IMR-90 (cell line): ENCODE data around the gene EXOSC1. TPM values are rescaled to one million over a fixed set of nuclear protein-coding genes. Genes with fewer than 3 reads are reported as not detected.
A peak's percentile ranks its signal among the peaks of the same experiment; 100 is the strongest.

Source experiments
- ATAC-seq: fragments of 200-7000 bp; cut with Tn5 transposase; 2 replicates; pipeline ENCODE4 v1.9.1; 2020; ENCODE audit warnings: low read depth, mild to moderate bottlenecking, moderate library complexity
- BruUV-seq: library from RNA; stranded (reverse); fragments of 400-500 nt; replicated peaks from 2 replicates; lab custom pipeline; 2021; lab: Mats Ljungman, UMichigan
- CTCF ChIA-PET: fragments of 300-600 bp; formaldehyde crosslinking; extraction: SDS; loops from one replicate; lab custom pipeline; 2021; ENCODE audit warnings: antibody characterized with exemption; lab: Yijun Ruan, JAX
- POLR2A ChIA-PET: fragments of 300-600 bp; sonication (Branson Sonifier 250); formaldehyde crosslinking; loops from one replicate; lab custom pipeline; 2022; ENCODE audit warnings: antibody characterized with exemption; ENCODE audit not compliant: unreplicated experiment; lab: Charles Lee
- DNase-seq: peaks from one replicate; pipeline ENCODE4 v3.0.0; 2013
- H2AFZ ChIP-seq: replicated peaks from 2 replicates; pipeline ENCODE3; 2013; ENCODE audit warnings: low read length, mild to moderate bottlenecking; ENCODE audit not compliant: poor library complexity
- H2AK5ac ChIP-seq: 2 replicates; pipeline ENCODE4 v1.6.1; 2013; ENCODE audit warnings: low read depth, low read length, inconsistent platforms
- H2AK9ac ChIP-seq: replicated peaks from 2 replicates; pipeline ENCODE3; 2013; ENCODE audit warnings: mild to moderate bottlenecking, low read depth, low read length, moderate library complexity; ENCODE audit not compliant: poor library complexity
- H2BK120ac ChIP-seq: 2 replicates; pipeline ENCODE4 v1.6.1; 2013; ENCODE audit warnings: low read depth, low read length, inconsistent platforms
- H2BK15ac ChIP-seq: 3 replicates; pipeline ENCODE4 v1.6.1; 2013; ENCODE audit warnings: low read depth, low read length, inconsistent platforms
- H2BK20ac ChIP-seq: 2 replicates; pipeline ENCODE4 v1.6.1; 2013; ENCODE audit warnings: low read depth, mild to moderate bottlenecking, inconsistent platforms, low read length, moderate library complexity
- H2BK5ac ChIP-seq: 2 replicates; pipeline ENCODE4 v1.6.1; 2013; ENCODE audit warnings: mild to moderate bottlenecking, low read depth, low read length, inconsistent platforms; ENCODE audit not compliant: poor library complexity, severe bottlenecking
- H3K14ac ChIP-seq: replicated peaks from 2 replicates; pipeline ENCODE4 v1.6.1; 2013; ENCODE audit warnings: low read depth, low read length, inconsistent platforms
- H3K18ac ChIP-seq: 2 replicates; pipeline ENCODE4 v1.6.1; 2013; ENCODE audit warnings: low read depth, low read length, control low read depth
- H3K23ac ChIP-seq: 2 replicates; pipeline ENCODE4 v1.6.1; 2013; ENCODE audit warnings: low read depth, low read length, inconsistent platforms
- H3K27ac ChIP-seq: 2 replicates; pipeline ENCODE4 v1.5.1; 2013; ENCODE audit warnings: mild to moderate bottlenecking, control low read depth, low read length; ENCODE audit not compliant: insufficient read depth
- H3K27me3 ChIP-seq: 2 replicates; pipeline ENCODE4 v1.6.1; 2013; ENCODE audit warnings: low read length; ENCODE audit not compliant: control insufficient read depth, insufficient read depth
- H3K36me3 ChIP-seq: 2 replicates; pipeline ENCODE4 v1.6.1; 2013; ENCODE audit warnings: low read length, mixed read lengths; ENCODE audit not compliant: control insufficient read depth, insufficient read depth
- H3K4ac ChIP-seq: 2 replicates; pipeline ENCODE4 v1.6.1; 2013; ENCODE audit warnings: low read depth, low read length, inconsistent platforms
- H3K4me1 ChIP-seq: 2 replicates; pipeline ENCODE4 v1.6.1; 2013; ENCODE audit warnings: low read length, mixed read lengths; ENCODE audit not compliant: control insufficient read depth, insufficient read depth
- H3K4me2 ChIP-seq: 2 replicates; pipeline ENCODE4 v1.6.1; 2013; ENCODE audit warnings: low read depth, mild to moderate bottlenecking, control low read depth, low read length, moderate library complexity
- H3K4me3 ChIP-seq: 2 replicates; pipeline ENCODE4 v1.5.1; 2013; ENCODE audit warnings: low read depth, mild to moderate bottlenecking, control low read depth, low read length, moderate library complexity; ENCODE audit not compliant: insufficient read depth
- H3K56ac ChIP-seq: 2 replicates; pipeline ENCODE4 v1.6.1; 2013; ENCODE audit warnings: low read length, inconsistent platforms; ENCODE audit not compliant: insufficient read depth; ENCODE audit errors: extremely low read depth
- H3K79me1 ChIP-seq, 2 experiments: 2 replicates each; pipeline ENCODE4 v1.6.1; 2013; ENCODE audit warnings: low read length in 2 of 2, inconsistent platforms in 1 of 2, low read depth in 1 of 2
- H3K9ac ChIP-seq: 2 replicates; pipeline ENCODE4 v1.6.1; 2013; ENCODE audit warnings: low read depth, low read length, control low read depth
- H3K9me1 ChIP-seq: 2 replicates; pipeline ENCODE4 v1.6.1; 2013; ENCODE audit warnings: low read length, inconsistent platforms; ENCODE audit not compliant: insufficient read depth
- H3K9me3 ChIP-seq: 2 replicates; pipeline ENCODE4 v1.6.1; 2013; ENCODE audit warnings: low read length; ENCODE audit not compliant: control insufficient read depth, insufficient read depth
- H4K20me1 ChIP-seq: 2 replicates; pipeline ENCODE4 v1.6.1; 2013; ENCODE audit warnings: low read length, inconsistent platforms; ENCODE audit not compliant: insufficient read depth
- H4K5ac ChIP-seq: 2 replicates; pipeline ENCODE4 v1.6.1; 2013; ENCODE audit warnings: mild to moderate bottlenecking, low read depth, low read length, control low read depth
- H4K8ac ChIP-seq, 2 experiments: 2 replicates each; pipeline ENCODE4 v1.6.1; 2013; ENCODE audit warnings: low read depth in 2 of 2, low read length in 2 of 2, control low read depth in 1 of 2, inconsistent platforms in 1 of 2
- H4K91ac ChIP-seq: 2 replicates; pipeline ENCODE4 v1.6.1; 2013; ENCODE audit warnings: low read depth, low read length, inconsistent platforms; ENCODE audit not compliant: insufficient read depth
- BHLHE40 ChIP-seq: fragments of 150-350 bp; IDR thresholded peaks from 2 replicates; pipeline ENCODE4 v1.6.1; 2016; ENCODE audit warnings: mild to moderate bottlenecking, low read depth, low read length
- CHD1 ChIP-seq: IDR thresholded peaks from 2 replicates; pipeline ENCODE4 v1.6.1; 2012; ENCODE audit warnings: low read depth, low read length, improper control_type of control experiment
- CTCF ChIP-seq: conservative IDR thresholded peaks from 2 replicates; pipeline ENCODE4 v1.5.1; 2012; ENCODE audit warnings: mild to moderate bottlenecking, low read depth, low read length, improper control_type of control experiment
- ELK1 ChIP-seq: fragments of 150-350 bp; IDR thresholded peaks from 2 replicates; pipeline ENCODE4 v1.6.1; 2016; ENCODE audit warnings: low read depth, mild to moderate bottlenecking, low read length, moderate library complexity, borderline replicate concordance
- FOS ChIP-seq: fragments of 150-350 bp; IDR thresholded peaks from 2 replicates; pipeline ENCODE4 v1.6.1; 2016; ENCODE audit warnings: low read depth, low read length
- MAZ ChIP-seq: IDR thresholded peaks from 2 replicates; pipeline ENCODE4 v1.6.1; 2012; ENCODE audit warnings: low read depth, mild to moderate bottlenecking, low read length, improper control_type of control experiment, moderate library complexity, borderline replicate concordance
- NFE2L2 ChIP-seq: fragments of 150-350 bp; IDR thresholded peaks from 2 replicates; pipeline ENCODE4 v1.6.1; 2016; ENCODE audit warnings: low read depth, mild to moderate bottlenecking, low read length
- POLR2A ChIP-seq: IDR thresholded peaks from 2 replicates; pipeline ENCODE4 v1.6.1; 2012; ENCODE audit warnings: mild to moderate bottlenecking, low read depth, low read length
- RAD21 ChIP-seq: IDR thresholded peaks from 2 replicates; pipeline ENCODE4 v1.6.1; 2012; ENCODE audit warnings: low read length, improper control_type of control experiment
- RCOR1 ChIP-seq: IDR thresholded peaks from 2 replicates; pipeline ENCODE4 v1.6.1; 2012; ENCODE audit warnings: mild to moderate bottlenecking, low read length, improper control_type of control experiment; ENCODE audit not compliant: insufficient replicate concordance
- RFX5 ChIP-seq: IDR thresholded peaks from 2 replicates; pipeline ENCODE4 v1.8.0; 2012; ENCODE audit warnings: low read depth, mild to moderate bottlenecking, low read length, moderate library complexity
- SMC3 ChIP-seq: fragments of 150-350 bp; IDR thresholded peaks from 2 replicates; pipeline ENCODE4 v1.6.1; 2016; ENCODE audit warnings: low read depth, mild to moderate bottlenecking, antibody characterized with exemption, low read length, moderate library complexity
- USF2 ChIP-seq: fragments of 150-350 bp; IDR thresholded peaks from 2 replicates; pipeline ENCODE4 v1.6.1; 2017; ENCODE audit warnings: mild to moderate bottlenecking, antibody characterized with exemption, low read length, low read depth
- WGBS, 2 experiments: methylation state at CpG; one replicate each; pipeline versions ENCODE4 v1.1.5 to v1.1.7; 2013; ENCODE audit warnings: missing lambda C conversion rate in 2 of 2; ENCODE audit not compliant: insufficient read length in 1 of 2; ENCODE audit errors: extremely low coverage in 2 of 2; 5-methylcytosine and 5-hydroxymethylcytosine counted together
- dilution Hi-C: fragments of 300-500 bp; cut with HindIII; formaldehyde crosslinking; loops from one replicate; pipeline ENCODE4 v1.14.3; 2018; ENCODE audit warnings: low sequenced_read_pairs; ENCODE audit not compliant: unreplicated experiment
- in situ Hi-C: fragments of 300-500 bp; cut with MboI; formaldehyde crosslinking; loops from 3 replicates; pipeline ENCODE4 v1.14.3; 2019; ENCODE audit warnings: low sequenced_read_pairs, inconsistent platforms, mixed read lengths
- intact Hi-C: fragments of 100-400 bp; cut with micrococcal nuclease; formaldehyde crosslinking; loops from 2 replicates; pipeline ENCODE4 v1.10.0; 2022
- polyA plus RNA-seq, 3 experiments: library from polyadenylated mRNA; depleted of rRNA; stranded (reverse); fragments of >200 nt; gene quantifications; 2 replicates each; pipeline ENCODE4 v1.2.3, GENCODE V29; 2012; ENCODE audit warnings: low replicate concordance in 1 of 3
- total RNA-seq: library from RNA; depleted of rRNA; stranded (reverse); fragments of >200 nt; gene quantifications from 2 replicates; pipeline ENCODE4 v1.2.3, GENCODE V29; 2012

Gene EXOSC1
- total and polyA plus RNA-seq, 2 of the 4 experiments (the other 2 are of a cell fraction): 49.7 to 51.6 TPM

GRCh38 chr10:97400665-97401454, 44.9 kb downstream of the EXOSC1 start, which contains the start of gene RRP12:
TSS of gene RRP12 (minus strand) at chr10:97401340. CDS start at chr10:97401231, 109 bp downstream.
- peak within 1 kb of the TSS; percentile 83 for H3K4ac ChIP-seq
- H3K4me3 ChIP-seq: peak within 1 kb of the TSS; percentile 58
- H2AK5ac ChIP-seq: 0 out of 2 replicates have a peak within 1 kb of the TSS, but pooled peaks have one; percentile 59
- CTCF ChIA-PET: interaction anchor here (0.6 kb wide), 1 partner anchor 173 kb away, joined by 3 read pairs; no protein-coding TSS in a partner anchor
- H3K14ac ChIP-seq: no peak within 1 kb of the TSS
- H3K27me3 ChIP-seq: no peaks in the 10 kb centered on the region
- no peak within 1 kb of the TSS; the same call in 1 of the 2 replicates for H2BK120ac ChIP-seq
- DNase-seq (peak; percentile 98), ATAC-seq (peak; percentile 89)
- H2AFZ ChIP-seq: peak within 1 kb of the TSS; percentile 97
- H2BK5ac ChIP-seq: no peak within 1 kb of the TSS
- H2BK15ac ChIP-seq: no peak within 1 kb of the TSS
- TSS peak; percentile 85 for BruUV-seq
- peaks cover 5% of the 10 kb centered on the region for H3K36me3 ChIP-seq
- in situ Hi-C loops (no loop called here), intact Hi-C loops (no loop called here), dilution Hi-C loops (no loop called here)
- peak within 1 kb of the TSS; percentile 87 for H3K4me2 ChIP-seq
- H4K20me1 ChIP-seq: no peaks in the 10 kb centered on the region
- peak within 1 kb of the TSS; percentile 45 for H3K9ac ChIP-seq
- no peak within 1 kb of the TSS for H2BK20ac ChIP-seq
- H3K9me1 ChIP-seq: no peaks in the 10 kb centered on the region
- H3K4me1 ChIP-seq: peaks cover 3% of the 10 kb centered on the region; the same call in 1 of the 2 replicates
- H3K27ac ChIP-seq: peak within 1 kb of the TSS; percentile 14
- H3K56ac ChIP-seq: peak within 1 kb of the TSS; percentile 16; the same call in 1 of the 2 replicates
- H3K9me3 ChIP-seq: no peaks in the 10 kb centered on the region
- POLR2A ChIA-PET: interaction anchor here (0.6 to 1.4 kb wide), 4 partner anchors 10 to 1874 kb away, joined by 3 to 16 read pairs (median 5); partner anchors contain the start of gene ANKRD2
- no peak within 1 kb of the TSS for H3K18ac ChIP-seq
- 1% methylated on average over 16 of the region's 39 CpGs; no CpG with 5 or more reads in 1 of the 2 experiments for WGBS, 2 experiments
- H3K79me1 ChIP-seq: peaks cover 0 to 15% of the 10 kb centered on the region in 2 experiments; a peak in 3 of 4 replicates
- H4K8ac ChIP-seq: peak within 1 kb of the TSS; percentile 55 to 97
- H4K91ac ChIP-seq: 0 out of 2 replicates have a peak within 1 kb of the TSS, but pooled peaks have one; percentile 10
- peak within 1 kb of the TSS; percentile 80 for H2AK9ac ChIP-seq
- H4K5ac ChIP-seq: peak within 1 kb of the TSS; percentile 35
- peak within 1 kb of the TSS; percentile 69; the same call in 1 of the 2 replicates for H3K23ac ChIP-seq
- TF ChIP-seq POLR2A (peak; percentile 98), MAZ (peak; percentile 31; the same call in 1 of the 2 replicates), SMC3 (no peak), USF2 (peak; percentile 84), RCOR1 (no peak), ELK1 (no peak), CHD1 (no peak), CTCF (peak; percentile 16; the same call in 1 of the 2 replicates), BHLHE40 (no peak), RFX5 (no peak), FOS (no peak), RAD21 (no peak), NFE2L2 (no peak)
